LNCAP (cell line): ENCODE measurements around the gene SIN3A.

ENCODE experiments used
- TF ChIP-seq, protein P1 (sequence below): fragments of 450-650 bp; IDR thresholded peaks from 2 replicates; pipeline ENCODE4 v1.5.1; 2017; ENCODE audit warnings: mild to moderate bottlenecking

Gene SIN3A

DNA sequence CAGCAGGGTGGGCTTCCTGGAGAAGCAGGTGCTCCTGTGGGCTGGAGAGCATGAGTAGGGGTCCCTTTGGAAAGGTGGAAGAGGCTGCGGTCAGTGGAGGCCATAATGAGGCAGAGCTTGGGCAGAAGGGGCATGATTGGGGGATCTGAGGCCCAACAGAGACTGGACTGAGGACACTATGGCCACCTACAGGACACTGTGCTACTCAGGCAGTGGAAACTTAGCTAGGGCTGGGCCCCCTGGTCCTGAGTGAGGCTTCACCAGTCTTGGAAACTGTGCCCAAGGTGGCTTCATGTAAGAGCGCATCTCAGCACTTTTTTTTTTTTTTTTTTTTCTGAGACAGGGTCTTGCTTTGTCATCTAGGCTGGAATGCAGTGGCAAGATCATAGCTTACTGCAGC lies 121.9 kb downstream of the SIN3A start:
- TF ChIP-seq, protein P1, sequence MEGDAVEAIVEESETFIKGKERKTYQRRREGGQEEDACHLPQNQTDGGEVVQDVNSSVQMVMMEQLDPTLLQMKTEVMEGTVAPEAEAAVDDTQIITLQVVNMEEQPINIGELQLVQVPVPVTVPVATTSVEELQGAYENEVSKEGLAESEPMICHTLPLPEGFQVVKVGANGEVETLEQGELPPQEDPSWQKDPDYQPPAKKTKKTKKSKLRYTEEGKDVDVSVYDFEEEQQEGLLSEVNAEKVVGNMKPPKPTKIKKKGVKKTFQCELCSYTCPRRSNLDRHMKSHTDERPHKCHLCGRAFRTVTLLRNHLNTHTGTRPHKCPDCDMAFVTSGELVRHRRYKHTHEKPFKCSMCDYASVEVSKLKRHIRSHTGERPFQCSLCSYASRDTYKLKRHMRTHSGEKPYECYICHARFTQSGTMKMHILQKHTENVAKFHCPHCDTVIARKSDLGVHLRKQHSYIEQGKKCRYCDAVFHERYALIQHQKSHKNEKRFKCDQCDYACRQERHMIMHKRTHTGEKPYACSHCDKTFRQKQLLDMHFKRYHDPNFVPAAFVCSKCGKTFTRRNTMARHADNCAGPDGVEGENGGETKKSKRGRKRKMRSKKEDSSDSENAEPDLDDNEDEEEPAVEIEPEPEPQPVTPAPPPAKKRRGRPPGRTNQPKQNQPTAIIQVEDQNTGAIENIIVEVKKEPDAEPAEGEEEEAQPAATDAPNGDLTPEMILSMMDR, result no peak

DNA sequence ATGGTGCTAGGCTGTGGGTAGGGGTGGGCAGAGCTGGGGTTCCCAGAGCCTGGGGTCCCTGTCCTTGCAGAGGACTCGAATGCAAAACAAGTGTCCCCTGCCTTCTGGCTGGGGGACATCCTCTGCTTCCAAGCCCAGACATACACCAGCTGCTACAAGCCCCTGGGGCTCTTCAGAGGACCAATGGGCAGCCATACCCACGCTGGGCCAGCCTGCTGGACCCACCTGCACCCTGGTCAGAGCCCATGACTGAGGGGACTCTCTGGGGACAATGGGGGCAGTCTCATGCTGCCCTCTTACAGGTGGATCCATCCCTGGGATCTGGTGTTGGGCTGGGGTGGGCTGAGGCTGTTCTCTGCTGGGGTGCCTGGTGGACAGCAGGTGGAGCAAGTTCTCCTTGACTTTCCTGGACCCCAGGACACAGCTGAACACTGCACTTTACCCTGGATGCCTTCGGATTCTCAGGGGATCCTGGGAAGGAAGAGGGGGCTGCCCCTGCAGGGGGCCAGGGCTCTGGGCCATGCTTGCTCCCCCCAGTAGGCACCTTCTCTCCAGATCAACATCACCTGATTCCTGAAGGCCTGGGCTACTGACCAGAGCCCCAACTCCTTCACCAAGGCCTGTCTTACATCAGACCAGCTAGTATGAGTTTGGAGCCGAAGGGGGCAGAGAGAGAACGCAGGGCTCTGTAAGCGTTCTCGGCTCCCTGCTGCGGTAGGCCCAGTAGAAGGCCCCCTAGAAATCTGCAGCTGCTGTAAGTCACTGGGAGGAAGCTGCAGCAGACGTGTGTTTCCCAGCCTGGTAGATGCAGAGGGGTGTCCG lies 122.8 kb downstream of the SIN3A start:
- TF ChIP-seq, protein P1, result no peak

DNA sequence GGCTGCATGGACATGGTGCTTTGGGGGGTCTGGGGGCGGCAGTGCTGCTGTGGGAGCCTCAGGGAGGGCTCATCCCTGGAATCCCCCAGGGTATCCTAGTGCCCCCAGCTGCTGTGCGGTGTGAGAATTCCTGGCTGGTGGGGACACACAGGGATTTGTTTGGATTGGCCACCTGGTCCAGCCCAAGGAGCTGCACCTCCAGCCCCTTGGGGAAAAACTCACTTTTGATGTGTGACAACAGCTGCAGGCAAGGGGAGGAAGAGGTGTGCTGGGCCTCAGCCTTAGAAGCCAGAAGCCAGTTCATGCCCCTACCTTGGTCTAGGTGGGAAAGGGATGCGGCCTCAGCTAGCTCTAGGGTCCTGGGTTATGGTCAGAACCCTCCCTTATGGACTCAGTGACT lies 124.0 kb downstream of the SIN3A start:
- TF ChIP-seq, protein P1, result no peak

DNA sequence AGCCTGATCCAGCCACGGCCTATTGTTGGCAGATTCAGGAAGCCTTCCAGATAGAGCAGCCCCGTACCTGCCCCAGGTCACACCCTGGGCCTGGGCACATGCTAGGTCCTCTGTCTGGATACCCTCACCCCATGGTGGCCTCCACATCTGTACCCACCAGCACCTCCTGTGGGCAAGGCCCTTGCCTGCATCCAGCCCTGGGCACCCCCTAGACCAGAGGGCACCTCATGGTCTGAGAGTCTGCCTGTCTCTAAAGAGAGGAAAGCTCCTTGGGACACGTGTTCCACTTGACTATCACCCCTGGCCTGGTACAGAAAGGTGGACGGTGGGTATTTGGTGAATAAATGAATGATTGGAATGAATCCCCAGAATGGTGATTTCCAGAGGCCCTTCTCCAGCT lies 124.5 kb downstream of the SIN3A start:
- TF ChIP-seq, protein P1, result no peak

DNA sequence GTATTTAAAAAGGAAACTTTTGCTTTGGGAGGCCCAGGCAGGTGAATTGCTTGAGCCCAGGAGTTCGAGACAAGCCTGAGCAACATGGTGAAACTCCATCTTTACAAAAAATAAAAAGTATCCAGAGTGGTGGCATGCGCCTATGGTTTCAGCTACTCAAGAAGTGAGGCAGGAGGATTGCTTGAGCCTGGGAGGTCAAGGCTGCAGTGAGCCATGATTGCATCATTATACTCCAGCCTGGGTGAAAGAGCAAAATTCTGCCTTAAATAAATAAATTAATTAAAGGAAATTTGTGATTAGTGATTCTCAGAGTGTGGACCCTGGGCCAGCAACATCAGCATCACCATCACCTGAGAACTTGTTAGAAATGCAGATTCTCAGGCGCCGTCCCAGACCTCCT lies 125.6 kb downstream of the SIN3A start:
- TF ChIP-seq, protein P1, result no peak

DNA sequence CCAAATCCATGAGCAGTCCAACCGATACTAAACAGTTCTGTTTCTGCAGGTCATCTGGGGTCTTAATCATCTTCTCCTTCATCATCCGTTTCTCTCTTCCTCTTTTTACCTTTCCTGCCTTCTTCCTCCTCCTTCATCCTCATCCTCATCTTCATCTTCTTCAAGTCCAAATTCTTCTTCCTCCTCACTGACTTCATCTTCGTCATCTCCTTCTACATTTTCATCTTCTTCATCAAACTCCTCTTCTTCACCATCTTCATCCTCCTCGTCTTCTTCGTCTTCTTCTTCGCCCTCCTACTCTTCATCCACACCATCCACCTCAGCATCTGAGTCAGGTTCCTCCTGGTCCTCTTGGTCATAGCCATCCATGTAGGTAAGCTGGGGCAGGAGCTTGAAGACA lies 129.8 kb downstream of the SIN3A start:
- TF ChIP-seq, protein P1, result no peak
